CD4-positive, alpha-beta T cell treated with Interleukin-6 for 4 hours (primary cell): Measurements from ENCODE around the gene ANKRD13B.

Source experiments
- DNase-seq: peaks from one replicate; pipeline ENCODE4 v3.0.0-alpha.2; 2020; ENCODE audit warnings: mixed read lengths

The ANKRD13B gene

GRCh38 chr17:29569245-29569950 lies 23.5 kb upstream of the ANKRD13B start:
- no peak for DNase-seq

GRCh38 chr17:29570521-29570920 lies 22.4 kb upstream of the ANKRD13B start:
- no peak for DNase-seq

GRCh38 chr17:29571486-29571882 lies 21.4 kb upstream of the ANKRD13B start:
- DNase-seq: no peak

GRCh38 chr17:29571883-29572681 lies 20.9 kb upstream of the ANKRD13B start:
- DNase-seq: no peak

- peak; percentile 55 for DNase-seq
Observed at GRCh38 chr17:29572691-29573557, 20.0 kb upstream of the ANKRD13B start.

GRCh38 chr17:29573558-29573869 lies 19.4 kb upstream of the ANKRD13B start:
- DNase-seq: no peak

GRCh38 chr17:29573871-29574731 lies 18.8 kb upstream of the ANKRD13B start:
- no peak for DNase-seq

- DNase-seq: no peak
Observed at GRCh38 chr17:29574732-29575510, 18.0 kb upstream of the ANKRD13B start.

GRCh38 chr17:29575511-29576213 lies 17.3 kb upstream of the ANKRD13B start:
- no peak for DNase-seq

- DNase-seq: no peak
Observed at GRCh38 chr17:29576214-29577000, 16.5 kb upstream of the ANKRD13B start.

- DNase-seq: no peak
Observed at GRCh38 chr17:29577001-29577370, 15.9 kb upstream of the ANKRD13B start.

- DNase-seq: no peak
Observed at GRCh38 chr17:29577385-29578211, 15.3 kb upstream of the ANKRD13B start.

GRCh38 chr17:29578626-29579485 lies 14.1 kb upstream of the ANKRD13B start:
- DNase-seq: no peak

- peak; percentile 93 for DNase-seq
Observed at GRCh38 chr17:29579866-29580771, 12.8 kb upstream of the ANKRD13B start.

GRCh38 chr17:29581583-29582253 lies 11.2 kb upstream of the ANKRD13B start:
- no peak for DNase-seq

GRCh38 chr17:29582254-29582765 lies 10.6 kb upstream of the ANKRD13B start:
- DNase-seq: no peak
